AG09309 (cell line): ENCODE results near the gene CKAP2.
"Not testable (repeated sequence)": the region's sequence is repeated elsewhere in the genome, so short reads cannot be mapped to it uniquely, and the experiment has no call there.

Experiments used
- DNase-seq: peaks from one replicate; pipeline ENCODE4 v3.0.0-alpha.2; 2010; ENCODE audit warnings: low read depth
- H3K4me3 ChIP-seq: 2 replicates; pipeline ENCODE4 v1.5.1; 2011; ENCODE audit warnings: mild to moderate bottlenecking, low read depth, low read length, moderate library complexity; ENCODE audit not compliant: control insufficient read depth
- CTCF ChIP-seq: IDR thresholded peaks from 2 replicates; pipeline ENCODE4 v1.5.1; 2011; ENCODE audit warnings: mild to moderate bottlenecking, low read depth, low read length, inconsistent platforms; ENCODE audit not compliant: insufficient read depth, control insufficient read depth; ENCODE audit errors: missing control alignments

The CKAP2 gene, protein sequence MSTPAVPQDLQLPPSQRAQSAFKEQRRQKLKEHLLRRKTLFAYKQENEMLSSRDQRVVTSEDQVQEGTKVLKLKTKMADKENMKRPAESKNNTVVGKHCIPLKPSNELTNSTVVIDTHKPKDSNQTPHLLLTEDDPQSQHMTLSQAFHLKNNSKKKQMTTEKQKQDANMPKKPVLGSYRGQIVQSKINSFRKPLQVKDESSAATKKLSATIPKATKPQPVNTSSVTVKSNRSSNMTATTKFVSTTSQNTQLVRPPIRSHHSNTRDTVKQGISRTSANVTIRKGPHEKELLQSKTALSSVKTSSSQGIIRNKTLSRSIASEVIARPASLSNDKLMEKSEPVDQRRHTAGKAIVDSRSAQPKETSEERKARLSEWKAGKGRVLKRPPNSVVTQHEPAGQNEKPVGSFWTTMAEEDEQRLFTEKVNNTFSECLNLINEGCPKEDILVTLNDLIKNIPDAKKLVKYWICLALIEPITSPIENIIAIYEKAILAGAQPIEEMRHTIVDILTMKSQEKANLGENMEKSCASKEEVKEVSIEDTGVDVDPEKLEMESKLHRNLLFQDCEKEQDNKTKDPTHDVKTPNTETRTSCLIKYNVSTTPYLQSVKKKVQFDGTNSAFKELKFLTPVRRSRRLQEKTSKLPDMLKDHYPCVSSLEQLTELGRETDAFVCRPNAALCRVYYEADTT

GRCh38 chr13:52454820-52455676 is at the start of gene CKAP2:
Gene CKAP2, plus strand, starts transcription at chr13:52455478. Its CDS starts 79 bp downstream, at chr13:52455557.
- H3K4me3 ChIP-seq = peak within 1 kb of the TSS; percentile 71
- peak; percentile 66 for DNase-seq
- no peak for TF ChIP-seq CTCF

- peak within 1 kb of the TSS; percentile 98 for H3K4me3 ChIP-seq
- no peak for TF ChIP-seq CTCF
- no peak for DNase-seq
These were observed 49.3 kb upstream of the CKAP2 start, which contains the start of gene THSD1 for GRCh38 chr13:52405767-52406494. Gene THSD1, minus strand, starts transcription at chr13:52406172. Its CDS starts 3,572 bp downstream, at chr13:52402600.

DNA sequence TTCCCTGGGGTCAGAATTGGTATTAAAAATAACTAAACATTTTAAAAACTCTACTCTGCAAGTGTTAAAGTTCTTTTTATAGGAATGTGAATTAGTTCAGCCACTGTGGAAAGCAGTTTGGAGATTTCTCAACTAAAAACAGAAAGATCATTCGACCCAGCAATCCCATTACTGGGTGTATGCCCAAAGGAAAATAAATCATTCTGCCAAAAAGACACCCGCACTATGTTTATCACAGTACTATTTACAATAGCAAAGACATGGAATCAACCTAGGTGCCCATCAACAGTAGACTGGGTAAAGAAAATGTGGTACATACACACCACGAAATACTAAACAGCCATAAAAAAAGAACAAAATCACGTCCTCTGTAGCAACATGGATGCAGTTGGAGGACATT is 48.6 kb upstream of the CKAP2 start:
- no peak for DNase-seq
- no peak overlapping the region; the same call in 1 of the 2 replicates for H3K4me3 ChIP-seq
- TF ChIP-seq CTCF = no peak

GRCh38 chr13:52407436-52407835 is 47.8 kb upstream of the CKAP2 start:
- H3K4me3 ChIP-seq, DNase-seq: not testable (repeated sequence)

DNA sequence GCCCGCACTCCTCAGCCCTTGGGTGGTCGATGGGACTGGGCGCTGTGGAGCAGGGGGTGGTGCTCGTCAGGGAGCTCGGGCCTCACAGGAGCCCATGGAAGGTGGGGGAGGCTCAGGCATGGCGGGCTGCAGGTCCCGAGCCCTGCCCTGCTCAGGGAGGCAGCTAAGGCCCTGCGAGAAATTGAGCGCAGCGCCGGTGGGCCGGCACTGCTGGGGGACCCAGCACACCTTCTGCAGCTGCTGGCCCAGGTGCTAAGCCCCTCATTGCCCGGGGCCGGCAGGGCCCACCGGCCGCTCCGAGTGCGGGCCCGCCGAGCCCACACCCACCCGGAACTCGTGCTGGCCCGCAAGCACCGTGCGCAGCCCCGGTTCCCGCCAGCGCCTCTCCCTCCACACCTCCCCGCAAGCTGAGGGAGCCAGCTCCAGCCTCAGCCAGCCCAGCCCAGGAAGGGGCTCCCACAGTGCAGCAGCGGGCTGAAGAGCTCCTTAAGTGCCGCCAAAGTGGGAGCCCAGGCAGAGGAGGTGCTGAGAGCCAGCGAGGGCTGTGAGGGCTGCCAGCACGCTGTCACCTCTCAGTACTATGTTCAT is 47.1 kb upstream of the CKAP2 start:
- DNase-seq, H3K4me3 ChIP-seq: not testable (repeated sequence)

DNA sequence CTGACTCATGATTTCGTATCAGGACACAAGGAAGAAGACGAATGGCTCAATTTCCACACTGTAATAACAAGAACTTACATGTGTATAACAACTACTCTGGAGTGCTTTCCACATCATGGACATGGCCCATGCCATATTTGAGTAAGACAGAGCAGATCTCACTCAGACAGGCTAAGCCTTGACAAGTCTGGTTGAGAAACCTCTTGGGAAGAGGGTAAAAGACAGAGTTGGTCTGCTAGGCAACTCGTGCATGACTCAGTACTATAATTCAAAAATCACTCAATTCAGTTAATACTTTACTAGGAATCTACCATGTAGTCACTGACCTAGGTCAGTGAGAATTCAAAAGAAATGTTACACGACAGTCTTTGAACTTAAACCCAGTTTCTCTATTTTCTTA is 43.6 kb upstream of the CKAP2 start:
- no peak for TF ChIP-seq CTCF
- no peak overlapping the region for H3K4me3 ChIP-seq
- peak; percentile 57 for DNase-seq

DNA sequence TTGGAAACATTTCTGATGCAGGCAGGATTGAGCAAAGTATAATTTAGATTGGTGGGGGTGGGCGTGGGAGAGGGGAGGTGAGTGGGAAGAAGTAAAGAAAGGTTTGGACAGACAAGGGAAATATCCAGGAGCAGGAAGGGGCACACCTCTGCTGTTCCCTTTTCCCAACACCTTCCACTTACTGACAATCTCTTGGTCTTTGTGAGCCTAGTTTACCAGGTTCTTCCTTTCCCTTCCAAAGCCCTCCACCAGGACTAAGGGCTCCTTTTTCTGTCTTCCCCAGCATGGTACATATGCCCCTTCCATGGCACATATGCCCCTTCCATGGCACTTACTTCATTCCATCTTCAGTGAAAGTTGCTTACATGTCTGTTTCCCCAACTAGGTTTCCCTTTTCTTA is 43.1 kb upstream of the CKAP2 start:
- TF ChIP-seq CTCF = no peak
- no peak overlapping the region for H3K4me3 ChIP-seq
- DNase-seq = no peak
